ENCODE data around the gene LIFR.

DNA sequence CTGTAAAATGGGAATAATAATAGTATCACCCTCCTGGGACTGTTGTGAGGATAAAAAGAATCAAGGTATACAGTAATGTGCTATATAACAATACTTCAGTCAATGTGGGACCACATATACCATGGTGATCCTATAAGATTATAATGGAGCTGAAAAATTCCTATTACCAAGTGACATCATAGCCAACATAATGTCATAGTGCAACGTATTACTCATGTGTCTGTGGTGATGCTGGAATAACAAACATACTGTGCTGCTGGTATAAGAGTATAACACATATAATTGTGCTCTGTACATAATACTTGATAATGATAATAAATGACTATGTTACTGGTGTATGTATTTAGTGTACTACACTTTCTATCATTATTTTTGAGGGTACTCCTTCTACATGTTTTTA lies 38.1 kb downstream of the LIFR start:
- TF ChIP-seq CTCF (IDR thresholded peaks at IDR 0.05; ENCODE audit: borderline replicate concordance, extremely low read depth, low read length, poor library complexity, severe bottlenecking) (no peak), EZH2 (IDR thresholded peaks at IDR 0.05; ENCODE audit: borderline replicate concordance, low read depth, low read length, severe bottlenecking) (no peak)

All from DND-41 (cell line).